ENCODE measurements around the gene CACNA1C. TPM values are rescaled to one million over a fixed set of nuclear protein-coding genes. Genes with fewer than 3 reads are reported as not detected.

CACNA1C gene
- total and polyA plus RNA-seq, 10 of the 15 experiments (the other 5 are each of a cell fraction or from before 2014, with no cell fraction given), result under 0.01 to 0.15 (median 0.09) TPM; not detected in 5

DNA sequence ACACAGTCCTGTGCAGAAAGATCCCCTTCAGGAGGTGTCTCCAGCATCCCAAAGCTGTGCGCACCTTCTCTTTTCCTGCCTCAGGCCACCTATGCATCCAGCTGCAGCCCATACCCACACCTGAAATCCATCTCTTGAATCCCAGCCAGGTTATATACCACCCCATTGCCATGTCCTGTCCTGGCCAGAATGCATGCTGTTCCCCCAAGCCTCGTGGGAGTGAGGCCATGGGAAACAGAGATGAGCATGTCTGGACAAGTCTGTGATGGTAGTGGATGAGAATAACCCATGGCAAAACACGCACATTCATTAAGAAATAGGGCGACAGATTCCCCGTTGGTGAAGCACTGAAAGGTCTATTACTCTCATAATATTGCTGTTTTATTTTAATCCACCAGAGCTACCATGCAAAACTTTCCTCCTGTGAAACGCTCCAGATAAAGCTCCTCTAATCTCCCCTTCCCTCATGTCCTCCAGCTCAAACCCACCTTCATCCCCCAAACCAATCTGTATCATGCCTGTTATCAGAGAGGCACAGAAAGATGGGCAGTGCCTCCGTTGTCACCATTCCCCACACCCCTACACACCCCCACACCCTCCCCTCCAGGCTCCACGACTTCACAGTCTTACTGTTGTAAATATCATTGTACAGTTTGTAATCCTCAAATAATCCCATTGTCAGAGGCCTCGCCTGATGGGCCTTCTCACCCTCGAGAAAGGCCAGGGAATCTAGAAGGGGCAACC, 644.4 kb downstream of the CACNA1C start:
- no peaks in the 10 kb centered on the region; a peak in 3 of 4 replicates for H3K27me3 ChIP-seq (replicated peaks in 1 of 2; ENCODE audit: control insufficient read depth in 2 of 2, insufficient read depth in 2 of 2, low read length in 1 of 2)
- POLR2A ChIA-PET, result interaction anchor here (0.6 kb wide), 1 partner anchor 343 kb away, joined by 3 read pairs; no protein-coding TSS in a partner anchor
- intact Hi-C loops (cut with micrococcal nuclease; ENCODE audit: unreplicated experiment), result no loop called here
- no peak for DNase-seq (ENCODE audit: low read depth, low spot score)
- in situ Hi-C loops (cut with MboI), result no loop called here
- no peak overlapping the region for H3K4me2 ChIP-seq (ENCODE audit: control insufficient read depth, insufficient read depth)
- no peak overlapping the region for H3K27ac ChIP-seq (ENCODE audit: control insufficient read depth, insufficient read depth)
- ATAC-seq, result no peak
- SMC1A ChIA-PET (ENCODE audit: uncharacterized antibody, unreplicated experiment), result no interaction called here
- H3K4me1 ChIP-seq (ENCODE audit: control insufficient read depth, insufficient read depth, low read length), result peaks cover 2% of the 10 kb centered on the region
- H4K20me1 ChIP-seq (ENCODE audit: control insufficient read depth, insufficient read depth), result no peaks in the 10 kb centered on the region
- H3K9me3 ChIP-seq (replicated peaks; ENCODE audit: control insufficient read depth, insufficient read depth, low read length), result no peaks in the 10 kb centered on the region; the same call in 2 of the 3 replicates
- RAD21 ChIA-PET (ENCODE audit: unreplicated experiment), result no interaction called here
- H3K36me3 ChIP-seq (ENCODE audit: control insufficient read depth in 2 of 2, insufficient read depth in 2 of 2, low read length in 1 of 2), result no peaks in the 10 kb centered on the region
- no peak for TF ChIP-seq EZH2 (IDR thresholded peaks at IDR 0.05; ENCODE audit: borderline replicate concordance, control insufficient read depth, low read depth, low read length)
- no peak for TF ChIP-seq NFIC (IDR thresholded peaks at IDR 0.05; ENCODE audit: low read depth, low read length)
- TF ChIP-seq ZBED1 (IDR thresholded peaks at IDR 0.05; ENCODE audit: borderline replicate concordance), result no peak
- no peak for TF ChIP-seq IKZF1 (conservative IDR thresholded peaks at IDR 0.05)
- no peak for TF ChIP-seq MEF2A (IDR thresholded peaks at IDR 0.05; ENCODE audit: insufficient read depth, low read depth, low read length)
- TF ChIP-seq SMARCA5 (IDR thresholded peaks at IDR 0.05), result no peak
- TF ChIP-seq, protein P1, sequence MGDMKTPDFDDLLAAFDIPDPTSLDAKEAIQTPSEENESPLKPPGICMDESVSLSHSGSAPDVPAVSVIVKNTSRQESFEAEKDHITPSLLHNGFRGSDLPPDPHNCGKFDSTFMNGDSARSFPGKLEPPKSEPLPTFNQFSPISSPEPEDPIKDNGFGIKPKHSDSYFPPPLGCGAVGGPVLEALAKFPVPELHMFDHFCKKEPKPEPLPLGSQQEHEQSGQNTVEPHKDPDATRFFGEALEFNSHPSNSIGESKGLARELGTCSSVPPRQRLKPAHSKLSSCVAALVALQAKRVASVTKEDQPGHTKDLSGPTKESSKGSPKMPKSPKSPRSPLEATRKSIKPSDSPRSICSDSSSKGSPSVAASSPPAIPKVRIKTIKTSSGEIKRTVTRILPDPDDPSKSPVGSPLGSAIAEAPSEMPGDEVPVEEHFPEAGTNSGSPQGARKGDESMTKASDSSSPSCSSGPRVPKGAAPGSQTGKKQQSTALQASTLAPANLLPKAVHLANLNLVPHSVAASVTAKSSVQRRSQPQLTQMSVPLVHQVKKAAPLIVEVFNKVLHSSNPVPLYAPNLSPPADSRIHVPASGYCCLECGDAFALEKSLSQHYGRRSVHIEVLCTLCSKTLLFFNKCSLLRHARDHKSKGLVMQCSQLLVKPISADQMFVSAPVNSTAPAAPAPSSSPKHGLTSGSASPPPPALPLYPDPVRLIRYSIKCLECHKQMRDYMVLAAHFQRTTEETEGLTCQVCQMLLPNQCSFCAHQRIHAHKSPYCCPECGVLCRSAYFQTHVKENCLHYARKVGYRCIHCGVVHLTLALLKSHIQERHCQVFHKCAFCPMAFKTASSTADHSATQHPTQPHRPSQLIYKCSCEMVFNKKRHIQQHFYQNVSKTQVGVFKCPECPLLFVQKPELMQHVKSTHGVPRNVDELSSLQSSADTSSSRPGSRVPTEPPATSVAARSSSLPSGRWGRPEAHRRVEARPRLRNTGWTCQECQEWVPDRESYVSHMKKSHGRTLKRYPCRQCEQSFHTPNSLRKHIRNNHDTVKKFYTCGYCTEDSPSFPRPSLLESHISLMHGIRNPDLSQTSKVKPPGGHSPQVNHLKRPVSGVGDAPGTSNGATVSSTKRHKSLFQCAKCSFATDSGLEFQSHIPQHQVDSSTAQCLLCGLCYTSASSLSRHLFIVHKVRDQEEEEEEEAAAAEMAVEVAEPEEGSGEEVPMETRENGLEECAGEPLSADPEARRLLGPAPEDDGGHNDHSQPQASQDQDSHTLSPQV (IDR thresholded peaks at IDR 0.05), result no peak
- TF ChIP-seq, protein P2, sequence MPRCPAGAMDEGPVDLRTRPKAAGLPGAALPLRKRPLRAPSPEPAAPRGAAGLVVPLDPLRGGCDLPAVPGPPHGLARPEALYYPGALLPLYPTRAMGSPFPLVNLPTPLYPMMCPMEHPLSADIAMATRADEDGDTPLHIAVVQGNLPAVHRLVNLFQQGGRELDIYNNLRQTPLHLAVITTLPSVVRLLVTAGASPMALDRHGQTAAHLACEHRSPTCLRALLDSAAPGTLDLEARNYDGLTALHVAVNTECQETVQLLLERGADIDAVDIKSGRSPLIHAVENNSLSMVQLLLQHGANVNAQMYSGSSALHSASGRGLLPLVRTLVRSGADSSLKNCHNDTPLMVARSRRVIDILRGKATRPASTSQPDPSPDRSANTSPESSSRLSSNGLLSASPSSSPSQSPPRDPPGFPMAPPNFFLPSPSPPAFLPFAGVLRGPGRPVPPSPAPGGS (IDR thresholded peaks at IDR 0.05; ENCODE audit: borderline replicate concordance, insufficient read depth, low read depth, low read length, poor library complexity, severe bottlenecking), result no peak
- TF ChIP-seq HDGF (IDR thresholded peaks at IDR 0.05), result no peak
- no peak for TF ChIP-seq ESRRA (IDR thresholded peaks at IDR 0.05; ENCODE audit: low read length)
- no peak for TF ChIP-seq CBX5 (IDR thresholded peaks at IDR 0.05; ENCODE audit: low read depth)
- TF ChIP-seq NFYB (IDR thresholded peaks at IDR 0.05; ENCODE audit: insufficient read depth, low read depth, low read length), result no peak
- TF ChIP-seq HCFC1 (IDR thresholded peaks at IDR 0.05; ENCODE audit: low read length), result no peak
- TF ChIP-seq FOXM1 (IDR thresholded peaks at IDR 0.05; ENCODE audit: low read depth, low read length), result no peak
- no peak for FAIRE-seq
- H3K9ac ChIP-seq (ENCODE audit: control insufficient read depth, insufficient read depth, low read length), result no peak overlapping the region
- WGBS (ENCODE audit: insufficient coverage, insufficient replicate concordance, low lambda C conversion rate, missing lambda C conversion rate), result 43% methylated on average over 9 of the region's 10 CpGs
- no TSS peak for BruUV-seq (replicated peaks)
- H2AFZ ChIP-seq (ENCODE audit: control insufficient read depth, low read depth, low read length), result no peak overlapping the region
- no peak overlapping the region for H3K4me3 ChIP-seq
- CTCF ChIA-PET, result no interaction called here
- no peaks in the 10 kb centered on the region for H3K79me2 ChIP-seq (ENCODE audit: control insufficient read depth, insufficient read depth, low read length)

Measured in GM12878 (cell line).